HepG2 (cell line): ENCODE data around the gene TMEM187. TPM values are rescaled to one million over a fixed set of nuclear protein-coding genes. Genes with fewer than 3 reads are reported as not detected.

ENCODE experiments used
- AGO2 ChIP-seq: fragments of 200-400 bp; formaldehyde crosslinking; optimal IDR thresholded peaks from 2 replicates; pipeline ENCODE3; 2017; ENCODE audit warnings: mild to moderate bottlenecking, low read depth, low read length, moderate library complexity
- FOXA1 ChIP-seq, 2 experiments: fragments of 450-650 bp in 1 of 2; sonication (generic) in 1 of 2; formaldehyde crosslinking in 1 of 2; IDR thresholded peaks; 2 replicates each; pipeline versions ENCODE4 v1.4.0 to v1.6.1; 2016 to 2020; ENCODE audit warnings: missing genetic modification reagents in 1 of 2
- GTF2F1 ChIP-seq: fragments of 150-350 bp; IDR thresholded peaks from 2 replicates; pipeline ENCODE4 v1.6.1; 2014; ENCODE audit warnings: low read length
- IRF2 ChIP-seq: IDR thresholded peaks from 2 replicates; pipeline ENCODE4 v1.6.1; 2018; ENCODE audit warnings: missing genetic modification reagents, missing compliant biosample characterization
- IRX3 ChIP-seq: sonication (generic); formaldehyde crosslinking; IDR thresholded peaks from 2 replicates; pipeline ENCODE4 v1.8.1; 2023; ENCODE audit warnings: mild to moderate bottlenecking, low read depth, missing genetic modification reagents, borderline replicate concordance
- NAIF1 ChIP-seq: sonication (generic); formaldehyde crosslinking; IDR thresholded peaks from 2 replicates; pipeline ENCODE4 v1.5.0; 2020; ENCODE audit warnings: mild to moderate bottlenecking, missing genetic modification reagents, borderline replicate concordance
- NBN ChIP-seq: fragments of 450-650 bp; conservative IDR thresholded peaks from 2 replicates; pipeline ENCODE4 v1.6.1; 2017
- PRMT3 ChIP-seq: sonication (generic); formaldehyde crosslinking; IDR thresholded peaks from 2 replicates; pipeline ENCODE4 v1.8.1; 2022; ENCODE audit warnings: low read depth, mild to moderate bottlenecking, moderate library complexity, missing genetic modification reagents, borderline replicate concordance
- THYN1 ChIP-seq: sonication (generic); formaldehyde crosslinking; IDR thresholded peaks from 2 replicates; pipeline ENCODE4 v1.8.1; 2023; ENCODE audit warnings: low read depth, mild to moderate bottlenecking, moderate library complexity, missing genetic modification reagents, borderline replicate concordance
- TP53 ChIP-seq: sonication (generic); formaldehyde crosslinking; conservative IDR thresholded peaks from 2 replicates; pipeline ENCODE4 v1.4.0; 2020; ENCODE audit warnings: missing genetic modification reagents
- ZBTB49 ChIP-seq: sonication (generic); formaldehyde crosslinking; IDR thresholded peaks from 2 replicates; pipeline ENCODE4 v1.4.0; 2020; ENCODE audit warnings: missing genetic modification reagents, borderline replicate concordance
- ZHX2 ChIP-seq, 2 experiments: sonication (generic) in 1 of 2; formaldehyde crosslinking in 1 of 2; IDR thresholded peaks; 2 replicates each; pipeline versions ENCODE4 v1.6.1 to v1.9.0; 2014 to 2022; ENCODE audit warnings: antibody characterized with exemption in 1 of 2, borderline replicate concordance in 1 of 2, inconsistent platforms in 1 of 2, low read depth in 1 of 2, missing genetic modification reagents in 1 of 2
- ZMYM4 ChIP-seq: sonication (generic); formaldehyde crosslinking; IDR thresholded peaks from 2 replicates; pipeline ENCODE4 v1.8.1; 2023; ENCODE audit warnings: mild to moderate bottlenecking, missing genetic modification reagents
- ZNF564 ChIP-seq: sonication (generic); formaldehyde crosslinking; IDR thresholded peaks from 2 replicates; pipeline ENCODE4 v1.8.1; 2023; ENCODE audit warnings: mild to moderate bottlenecking, missing genetic modification reagents
- ZNF746 ChIP-seq: sonication (generic); formaldehyde crosslinking; IDR thresholded peaks from 2 replicates; pipeline ENCODE4 v1.8.0; 2022; ENCODE audit warnings: mild to moderate bottlenecking, missing genetic modification reagents
- polyA plus RNA-seq, 8 experiments: library from polyadenylated mRNA; depleted of rRNA in 3 of 8; stranded (reverse) in 7 of 8; unstranded in 1 of 8; fragments of >200 nt; fragmentation: Illumina TruSeq in 4 of 8; extraction: Trizol in 4 of 8; gene quantifications; 2 replicates each; pipeline versions ENCODE4 v1.2.1 to v1.2.3, GENCODE V29; 2011 to 2016; ENCODE audit warnings: low read depth in 4 of 8, missing spikeins in 1 of 8, mixed read lengths in 1 of 8; ENCODE audit not compliant: insufficient read depth in 1 of 8
- total RNA-seq, 5 experiments: library from RNA; depleted of rRNA; stranded (reverse); fragments of >200 nt; fragmentation: Illumina TruSeq; extraction: Trizol; gene quantifications; 2 replicates each; pipeline ENCODE4 v1.2.3, GENCODE V29; 2016; ENCODE audit warnings: low read depth in 1 of 5

Gene TMEM187
- total and polyA plus RNA-seq, 2 of the 13 experiments (the other 11 are each of a cell fraction or from before 2014, with no cell fraction given): 2.2 to 6.2 TPM

- no peak for TF ChIP-seq IRF2 (CRISPR knock-in tag)
- 0 out of 2 replicates have a peak, but pooled peaks have one; percentile 51 for TF ChIP-seq NAIF1 (CRISPR knock-in tag)
- peak; percentile 8 for TF ChIP-seq AGO2
- no peak for TF ChIP-seq ZHX2 (IDR thresholded peaks at IDR 0.05; ENCODE audit: low read depth)
- TF ChIP-seq ZHX2 (CRISPR knock-in tag; IDR thresholded peaks at IDR 0.05; ENCODE audit: borderline replicate concordance): no peak
- TF ChIP-seq ZNF746 (CRISPR knock-in tag): peak; percentile 30; the same call in 1 of the 2 replicates
- 0 out of 2 replicates have a peak, but pooled peaks have one; percentile 15 for TF ChIP-seq ZMYM4 (CRISPR knock-in tag)
- TF ChIP-seq ZBTB49: no peak
- no peak for TF ChIP-seq TP53 (CRISPR knock-in tag)
- TF ChIP-seq NBN: no peak
- TF ChIP-seq PRMT3 (CRISPR knock-in tag): no peak
- no peak for TF ChIP-seq IRX3 (CRISPR knock-in tag)
- TF ChIP-seq FOXA1 (IDR thresholded peaks at IDR 0.05): no peak
- TF ChIP-seq FOXA1 (CRISPR knock-in tag; IDR thresholded peaks at IDR 0.05): no peak
- TF ChIP-seq THYN1 (CRISPR knock-in tag): no peak
- TF ChIP-seq ZNF564: no peak
- TF ChIP-seq GTF2F1: no peak
These were observed 45.5 kb upstream of the TMEM187 start (continued) for GRCh38 chrX:153926858-153927671.
